ENCODE results near the gene ATXN3L. TPM values are rescaled to one million over a fixed set of nuclear protein-coding genes. Genes with fewer than 3 reads are reported as not detected.

The ATXN3L gene
- total RNA-seq, 4 donors from 2014 or later, result not detected

- peak; percentile 23 for ATAC-seq (ENCODE audit: low FRiP score)
- no peak for DNase-seq (ENCODE audit: low spot score)
- no peak for TF ChIP-seq CTCF (IDR thresholded peaks at IDR 0.05)
Observed at GRCh38 chrX:13283512-13283911, 36.3 kb downstream of the ATXN3L start.

- ATAC-seq (ENCODE audit: low FRiP score) (no peak), DNase-seq (ENCODE audit: low spot score) (no peak)
- no peak for TF ChIP-seq CTCF (IDR thresholded peaks at IDR 0.05)
Observed at GRCh38 chrX:13281289-13281688, 38.6 kb downstream of the ATXN3L start.

GRCh38 chrX:13279279-13280018, 40.4 kb downstream of the ATXN3L start:
- no peak for DNase-seq (ENCODE audit: low spot score)
- ATAC-seq (ENCODE audit: low FRiP score), result no peak
- TF ChIP-seq CTCF (IDR thresholded peaks at IDR 0.05), result no peak

- ATAC-seq (ENCODE audit: low FRiP score) (no peak), DNase-seq (ENCODE audit: low spot score) (no peak)
- no peak for TF ChIP-seq CTCF (IDR thresholded peaks at IDR 0.05)
Observed at GRCh38 chrX:13277539-13277938, 42.3 kb downstream of the ATXN3L start.

GRCh38 chrX:13276991-13277390, 42.9 kb downstream of the ATXN3L start:
- no peak for TF ChIP-seq CTCF (IDR thresholded peaks at IDR 0.05)
- ATAC-seq (ENCODE audit: low FRiP score) (no peak), DNase-seq (ENCODE audit: low spot score) (no peak)

GRCh38 chrX:13275031-13275430, 44.8 kb downstream of the ATXN3L start:
- ATAC-seq (ENCODE audit: low FRiP score), result no peak
- DNase-seq (ENCODE audit: low spot score), result no peak
- TF ChIP-seq CTCF (IDR thresholded peaks at IDR 0.05), result no peak

GRCh38 chrX:13272426-13272825, 47.4 kb downstream of the ATXN3L start:
- no peak for ATAC-seq (ENCODE audit: low FRiP score)
- no peak for TF ChIP-seq CTCF (IDR thresholded peaks at IDR 0.05)
- no peak for DNase-seq (ENCODE audit: low spot score)

Measured in omental fat pad (tissue), 4 donors.